HG02938 (cell line): ENCODE results near the gene MAML3.
"Not testable (repeated sequence)": the region's sequence is repeated elsewhere in the genome, so short reads cannot be mapped to it uniquely, and the experiment has no call there.

Source experiments
- ATAC-seq: cut with Tn5 transposase; IDR thresholded peaks from one replicate; pipeline ENCODE4 v1.9.1; 2021; ENCODE audit warnings: mild to moderate bottlenecking, moderate library complexity; ENCODE audit not compliant: unreplicated experiment

Gene MAML3

GRCh38 chr4:139969635-139970266, 184.2 kb downstream of the MAML3 start:
- ATAC-seq = no peak

GRCh38 chr4:139968831-139969230, 185.2 kb downstream of the MAML3 start:
- no peak for ATAC-seq

- ATAC-seq = no peak
These were observed 187.6 kb downstream of the MAML3 start for GRCh38 chr4:139966383-139966782.

- no peak for ATAC-seq
These were observed 188.2 kb downstream of the MAML3 start for GRCh38 chr4:139965789-139966188.

- no peak for ATAC-seq
These were observed 190.3 kb downstream of the MAML3 start for GRCh38 chr4:139963708-139964107.

GRCh38 chr4:139962130-139962684, 191.8 kb downstream of the MAML3 start:
- no peak for ATAC-seq

- no peak for ATAC-seq
These were observed 192.5 kb downstream of the MAML3 start for GRCh38 chr4:139961344-139961946.

GRCh38 chr4:139959396-139959795, 194.6 kb downstream of the MAML3 start:
- no peak for ATAC-seq

- ATAC-seq = no peak
These were observed 195.3 kb downstream of the MAML3 start for GRCh38 chr4:139958739-139959098.

- ATAC-seq = no peak
These were observed 195.8 kb downstream of the MAML3 start for GRCh38 chr4:139957986-139958738.

GRCh38 chr4:139957065-139957464, 196.9 kb downstream of the MAML3 start:
- no peak for ATAC-seq

- ATAC-seq = no peak
These were observed 197.4 kb downstream of the MAML3 start for GRCh38 chr4:139956507-139957017.

GRCh38 chr4:139955600-139955999, 198.4 kb downstream of the MAML3 start:
- ATAC-seq = no peak

GRCh38 chr4:139954512-139954911, 199.5 kb downstream of the MAML3 start:
- ATAC-seq = no peak

GRCh38 chr4:139951021-139951420, 203.0 kb downstream of the MAML3 start:
- peak; percentile 13 for ATAC-seq

- peak; percentile 95 for ATAC-seq
These were observed 203.4 kb downstream of the MAML3 start for GRCh38 chr4:139950568-139950967.

GRCh38 chr4:139944916-139945315, 209.1 kb downstream of the MAML3 start:
- ATAC-seq = not testable (repeated sequence)

GRCh38 chr4:139943277-139943676, 210.7 kb downstream of the MAML3 start:
- ATAC-seq = no peak

GRCh38 chr4:139942241-139942640, 211.7 kb downstream of the MAML3 start:
- no peak for ATAC-seq

- ATAC-seq = no peak
These were observed 213.4 kb downstream of the MAML3 start for GRCh38 chr4:139940600-139940999.

- ATAC-seq = no peak
These were observed 215.6 kb downstream of the MAML3 start for GRCh38 chr4:139938414-139938813.

- no peak for ATAC-seq
These were observed 218.1 kb downstream of the MAML3 start for GRCh38 chr4:139935911-139936310.
